K562 (cell line): Measurements from ENCODE around the gene TOMM6. TPM values are rescaled to one million over a fixed set of nuclear protein-coding genes. Genes with fewer than 3 reads are reported as not detected.

Source experiments
- ATAC-seq: fragments of 200-7000 bp; cut with Tn5 transposase; 3 replicates; pipeline ENCODE4 v1.9.1; 2020; ENCODE audit warnings: moderate library complexity
- BruUV-seq: library from RNA; stranded (reverse); fragments of 400-500 nt; replicated peaks from 2 replicates; lab custom pipeline; 2021; lab: Mats Ljungman, UMichigan
- CTCF ChIA-PET: fragments of 300-600 bp; formaldehyde crosslinking; extraction: SDS; loops from one replicate; lab custom pipeline; 2021; ENCODE audit warnings: low intra/inter-chr PET ratio; lab: Yijun Ruan, JAX
- POLR2A ChIA-PET: fragments of 300-600, 350-650 bp; sonication (Branson Sonifier 250); formaldehyde crosslinking; extraction: SDS; loops from one replicate; lab custom pipeline; 2021; ENCODE audit warnings: antibody characterized with exemption, inconsistent platforms; lab: Yijun Ruan, JAX
- DNase-seq, 4 experiments: peaks; one replicate each; pipeline versions ENCODE4 v3.0.0 to v3.0.0-alpha.2; 2011 to 2018; ENCODE audit warnings: low spot score in 3 of 4, mixed read lengths in 3 of 4; ENCODE audit errors: extremely low read depth in 1 of 4
- FAIRE-seq: peaks from 2 replicates; lab custom pipeline; 2011; peaks lifted over from hg19 to GRCh38; lab: Jason Lieb, UNC
- H2AFZ ChIP-seq: 2 replicates; pipeline ENCODE4 v1.6.0; 2011; ENCODE audit warnings: low read depth, low read length, control low read depth, inconsistent platforms
- H3K27ac ChIP-seq: fragments of 200-600 bp; 3 replicates; pipeline ENCODE4 v1.8.0; 2011; ENCODE audit warnings: low read depth, mild to moderate bottlenecking, control low read depth, inconsistent platforms, low read length, moderate library complexity, mixed read lengths; ENCODE audit errors: extremely low read depth
- H3K27me3 ChIP-seq, 2 experiments: fragments of 300-600 bp in 1 of 2; 2 replicates in 1 of 2; 3 replicates in 1 of 2; pipeline versions ENCODE4 v1.6.0 to v1.8.0; 2011; ENCODE audit warnings: inconsistent platforms in 2 of 2, low read length in 2 of 2, mild to moderate bottlenecking in 1 of 2, mixed read lengths in 1 of 2, moderate library complexity in 1 of 2; ENCODE audit not compliant: control insufficient read depth in 2 of 2, insufficient read depth in 2 of 2
- H3K36me3 ChIP-seq: fragments of 300-600 bp; 3 replicates; pipeline ENCODE4 v1.8.0; 2011; ENCODE audit warnings: mild to moderate bottlenecking, low read length, inconsistent platforms; ENCODE audit not compliant: control insufficient read depth, insufficient read depth
- H3K4me1 ChIP-seq, 2 experiments: fragments of 200-600 bp in 1 of 2; replicated peaks in 1 of 2; 2 replicates in 1 of 2; 3 replicates in 1 of 2; pipeline versions ENCODE4 v1.5.1 to v1.8.0; 2011; ENCODE audit warnings: inconsistent platforms in 2 of 2, low read length in 2 of 2, mild to moderate bottlenecking in 1 of 2, mixed read lengths in 1 of 2, moderate library complexity in 1 of 2; ENCODE audit not compliant: control insufficient read depth in 2 of 2, insufficient read depth in 2 of 2
- H3K4me2 ChIP-seq: 2 replicates; pipeline ENCODE4 v1.6.1; 2011; ENCODE audit warnings: low read length, control low read depth, inconsistent platforms, mixed read lengths; ENCODE audit not compliant: insufficient read depth
- H3K4me3 ChIP-seq: fragments of 200-600 bp; sonication (generic), shearing (Covaris generic); 2 replicates; pipeline ENCODE4 v1.5.1; 2016; ENCODE audit warnings: control low read depth, inconsistent platforms
- H3K79me2 ChIP-seq: fragments of 200-600 bp; 3 replicates; pipeline ENCODE4 v1.8.0; 2011; ENCODE audit warnings: low read length, inconsistent platforms; ENCODE audit not compliant: control insufficient read depth, insufficient read depth
- H3K9ac ChIP-seq, 2 experiments: 2 replicates each; pipeline versions ENCODE4 v1.6.0 to v1.6.1; 2011; ENCODE audit warnings: low read depth in 2 of 2, low read length in 2 of 2, control low read depth in 1 of 2, inconsistent platforms in 1 of 2, mild to moderate bottlenecking in 1 of 2, mixed read lengths in 1 of 2; ENCODE audit not compliant: insufficient read depth in 1 of 2
- H3K9me1 ChIP-seq: one replicate; pipeline ENCODE4 v1.6.0; 2011; ENCODE audit warnings: inconsistent platforms, mild to moderate bottlenecking, low read length, moderate library complexity; ENCODE audit not compliant: control insufficient read depth, insufficient read depth
- H3K9me3 ChIP-seq: replicated peaks from 2 replicates; pipeline ENCODE4 v1.5.1; 2011; ENCODE audit warnings: low read depth, low read length, inconsistent platforms; ENCODE audit not compliant: control insufficient read depth, insufficient read depth
- H4K20me1 ChIP-seq: replicated peaks from 2 replicates; pipeline ENCODE4 v1.6.1; 2011; ENCODE audit warnings: low read length, inconsistent platforms, mixed read lengths; ENCODE audit not compliant: control insufficient read depth, insufficient read depth
- HMG20B ChIP-seq: fragments of 250-450 bp; sonication (Bioruptor Pico); IDR thresholded peaks from 2 replicates; pipeline ENCODE4 v1.5.0; 2021; ENCODE audit warnings: mild to moderate bottlenecking
- HNRNPK ChIP-seq: fragments of 200-400 bp; formaldehyde crosslinking; IDR thresholded peaks from one replicate; pipeline ENCODE4 v1.6.1; 2018; ENCODE audit warnings: mild to moderate bottlenecking, low read depth, low read length; ENCODE audit not compliant: poor library complexity, severe bottlenecking
- KDM2B ChIP-seq: fragments of 250-450 bp; sonication (Bioruptor Pico); IDR thresholded peaks from 2 replicates; pipeline ENCODE4 v1.8.0; 2021; ENCODE audit warnings: mild to moderate bottlenecking, moderate library complexity
- POLR2A ChIP-seq: fragments of 450-650 bp; conservative IDR thresholded peaks from 2 replicates; pipeline ENCODE4 v1.6.1; 2016
- POLR2G ChIP-seq: fragments of 200-400 bp; formaldehyde crosslinking; IDR thresholded peaks from 2 replicates; pipeline ENCODE4 v1.6.1; 2017; ENCODE audit warnings: low read depth, mild to moderate bottlenecking, antibody characterized with exemption, low read length, moderate library complexity
- TCF7 ChIP-seq: sonication (generic); IDR thresholded peaks from 2 replicates; pipeline ENCODE4 v1.6.1; 2016; ENCODE audit warnings: antibody characterized with exemption, borderline replicate concordance
- ZFP30 ChIP-seq: fragments of 250-450 bp; sonication (Bioruptor Pico); IDR thresholded peaks from 2 replicates; pipeline ENCODE4 v1.8.0; 2022; ENCODE audit warnings: moderate library complexity, mild to moderate bottlenecking, inconsistent platforms, borderline replicate concordance
- ZFX ChIP-seq: sonication (generic); formaldehyde crosslinking; IDR thresholded peaks from 2 replicates; pipeline ENCODE4 v1.8.0; 2022; ENCODE audit warnings: mild to moderate bottlenecking, missing genetic modification reagents, moderate library complexity
- WGBS: fragments of 100-300 bp; shearing (Covaris generic); methylation state at CpG from one replicate; pipeline ENCODE4 v1.1.6; 2016; ENCODE audit warnings: low coverage, mixed read lengths; ENCODE audit not compliant: insufficient coverage; ENCODE audit errors: missing lambda C conversion rate; 5-methylcytosine and 5-hydroxymethylcytosine counted together
- in situ Hi-C: fragments of 300-500 bp; cut with MboI; formaldehyde crosslinking; loops from 4 replicates; pipeline ENCODE4 v1.15.0; 2018; ENCODE audit warnings: inconsistent platforms, mixed read lengths
- intact Hi-C: fragments of 100-400 bp; cut with micrococcal nuclease; formaldehyde crosslinking; loops from 2 replicates; pipeline ENCODE4 v1.14.2; 2022
- polyA plus RNA-seq, 8 experiments: library from polyadenylated mRNA; depleted of rRNA in 4 of 8; stranded (reverse) in 5 of 8; unstranded in 3 of 8; fragments of >200 nt; fragmentation: Nextera tagmentation in 2 of 8; fragmentation: Illumina TruSeq in 1 of 8; extraction: Ambion mirVana in 2 of 8; extraction: Trizol in 1 of 8; gene quantifications; 2 replicates each; pipeline versions ENCODE4 v1.2.1 to v1.2.3, GENCODE V29; 2011 to 2014; ENCODE audit warnings: inconsistent platforms in 1 of 8, missing spikeins in 1 of 8
- total RNA-seq, 7 experiments: library from RNA; depleted of rRNA in 6 of 7; stranded (reverse); fragments of >200 nt in 6 of 7; fragmentation: Illumina TruSeq in 2 of 7; extraction: Trizol in 2 of 7; gene quantifications; 2 replicates each; pipeline versions ENCODE4 v1.2.1 to v1.2.3, GENCODE V29; 2011 to 2021; ENCODE audit warnings: low replicate concordance in 1 of 7
- TF ChIP-seq, protein P1 (sequence below): fragments of 200-600 bp; sonication (generic); IDR thresholded peaks from one replicate; pipeline ENCODE4 v1.6.1; 2012; ENCODE audit warnings: mild to moderate bottlenecking, low read depth, low read length, inconsistent platforms

TOMM6 gene
- total and polyA plus RNA-seq, 9 of the 15 experiments (the other 6 are each of a cell fraction or from before 2014, with no cell fraction given): 380 to 2,097 (median 1,065) TPM

DNA sequence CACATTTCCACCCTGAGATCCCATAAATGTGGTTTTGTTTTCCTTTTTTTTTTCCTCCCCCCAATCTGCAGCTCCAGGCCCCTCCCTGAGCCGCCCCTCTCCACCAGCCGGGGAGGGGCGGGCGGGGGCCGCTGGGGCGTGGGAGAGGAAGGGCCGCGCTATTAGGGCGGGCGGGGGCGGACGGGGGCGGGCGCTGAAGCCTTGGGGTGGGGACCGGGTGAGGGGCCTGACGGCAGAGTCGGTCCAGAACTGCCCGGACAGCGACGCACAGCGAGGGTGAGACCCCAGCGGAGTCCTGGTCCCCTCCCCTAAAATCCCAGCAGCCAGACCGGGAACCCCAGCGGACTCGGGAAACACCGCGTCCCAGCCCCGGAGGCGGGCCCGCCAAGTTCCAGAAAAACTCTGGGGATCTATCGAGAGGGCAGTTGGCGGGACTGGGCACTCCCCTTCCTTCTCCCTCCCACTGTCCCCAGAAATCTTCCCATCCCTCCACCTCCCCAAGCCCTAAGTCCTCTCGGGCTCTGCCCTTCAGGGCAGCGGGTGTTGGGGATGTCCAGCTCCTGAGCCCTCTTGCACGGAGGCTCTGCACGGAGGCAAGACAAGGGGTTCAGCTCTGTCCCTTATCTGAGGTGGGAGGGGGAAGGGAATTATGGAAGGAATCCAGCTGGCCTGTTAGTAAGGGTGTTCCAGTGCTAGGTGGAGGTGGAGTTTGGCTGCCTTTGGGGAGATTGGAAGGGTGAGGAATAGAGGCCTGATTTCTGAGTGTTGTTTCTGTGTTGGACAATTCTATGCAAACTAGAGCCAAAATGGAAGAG lies 6.7 kb upstream of the TOMM6 start, which contains the start of gene PRICKLE4:
Gene PRICKLE4, plus strand, starts transcription at position 232 of the 815 bp plus-strand sequence. CDS start 2,692 bp downstream, outside the sequence.
- in situ Hi-C loops: loop anchor here (10.0 kb wide), 1 partner anchor 444 kb away; no protein-coding TSS in a partner anchor
- TF ChIP-seq KDM2B (CRISPR knock-in tag) (0 out of 2 replicates have a peak, but pooled peaks have one; percentile 47), POLR2A (no peak), TCF7 (no peak), HNRNPK (no peak), ZFX (CRISPR knock-in tag) (0 out of 2 replicates have a peak, but pooled peaks have one; percentile 34), HMG20B (CRISPR knock-in tag) (no peak), POLR2G (0 out of 2 replicates have a peak, but pooled peaks have one; percentile 38), ZFP30 (no peak)
- TF ChIP-seq, protein P1, sequence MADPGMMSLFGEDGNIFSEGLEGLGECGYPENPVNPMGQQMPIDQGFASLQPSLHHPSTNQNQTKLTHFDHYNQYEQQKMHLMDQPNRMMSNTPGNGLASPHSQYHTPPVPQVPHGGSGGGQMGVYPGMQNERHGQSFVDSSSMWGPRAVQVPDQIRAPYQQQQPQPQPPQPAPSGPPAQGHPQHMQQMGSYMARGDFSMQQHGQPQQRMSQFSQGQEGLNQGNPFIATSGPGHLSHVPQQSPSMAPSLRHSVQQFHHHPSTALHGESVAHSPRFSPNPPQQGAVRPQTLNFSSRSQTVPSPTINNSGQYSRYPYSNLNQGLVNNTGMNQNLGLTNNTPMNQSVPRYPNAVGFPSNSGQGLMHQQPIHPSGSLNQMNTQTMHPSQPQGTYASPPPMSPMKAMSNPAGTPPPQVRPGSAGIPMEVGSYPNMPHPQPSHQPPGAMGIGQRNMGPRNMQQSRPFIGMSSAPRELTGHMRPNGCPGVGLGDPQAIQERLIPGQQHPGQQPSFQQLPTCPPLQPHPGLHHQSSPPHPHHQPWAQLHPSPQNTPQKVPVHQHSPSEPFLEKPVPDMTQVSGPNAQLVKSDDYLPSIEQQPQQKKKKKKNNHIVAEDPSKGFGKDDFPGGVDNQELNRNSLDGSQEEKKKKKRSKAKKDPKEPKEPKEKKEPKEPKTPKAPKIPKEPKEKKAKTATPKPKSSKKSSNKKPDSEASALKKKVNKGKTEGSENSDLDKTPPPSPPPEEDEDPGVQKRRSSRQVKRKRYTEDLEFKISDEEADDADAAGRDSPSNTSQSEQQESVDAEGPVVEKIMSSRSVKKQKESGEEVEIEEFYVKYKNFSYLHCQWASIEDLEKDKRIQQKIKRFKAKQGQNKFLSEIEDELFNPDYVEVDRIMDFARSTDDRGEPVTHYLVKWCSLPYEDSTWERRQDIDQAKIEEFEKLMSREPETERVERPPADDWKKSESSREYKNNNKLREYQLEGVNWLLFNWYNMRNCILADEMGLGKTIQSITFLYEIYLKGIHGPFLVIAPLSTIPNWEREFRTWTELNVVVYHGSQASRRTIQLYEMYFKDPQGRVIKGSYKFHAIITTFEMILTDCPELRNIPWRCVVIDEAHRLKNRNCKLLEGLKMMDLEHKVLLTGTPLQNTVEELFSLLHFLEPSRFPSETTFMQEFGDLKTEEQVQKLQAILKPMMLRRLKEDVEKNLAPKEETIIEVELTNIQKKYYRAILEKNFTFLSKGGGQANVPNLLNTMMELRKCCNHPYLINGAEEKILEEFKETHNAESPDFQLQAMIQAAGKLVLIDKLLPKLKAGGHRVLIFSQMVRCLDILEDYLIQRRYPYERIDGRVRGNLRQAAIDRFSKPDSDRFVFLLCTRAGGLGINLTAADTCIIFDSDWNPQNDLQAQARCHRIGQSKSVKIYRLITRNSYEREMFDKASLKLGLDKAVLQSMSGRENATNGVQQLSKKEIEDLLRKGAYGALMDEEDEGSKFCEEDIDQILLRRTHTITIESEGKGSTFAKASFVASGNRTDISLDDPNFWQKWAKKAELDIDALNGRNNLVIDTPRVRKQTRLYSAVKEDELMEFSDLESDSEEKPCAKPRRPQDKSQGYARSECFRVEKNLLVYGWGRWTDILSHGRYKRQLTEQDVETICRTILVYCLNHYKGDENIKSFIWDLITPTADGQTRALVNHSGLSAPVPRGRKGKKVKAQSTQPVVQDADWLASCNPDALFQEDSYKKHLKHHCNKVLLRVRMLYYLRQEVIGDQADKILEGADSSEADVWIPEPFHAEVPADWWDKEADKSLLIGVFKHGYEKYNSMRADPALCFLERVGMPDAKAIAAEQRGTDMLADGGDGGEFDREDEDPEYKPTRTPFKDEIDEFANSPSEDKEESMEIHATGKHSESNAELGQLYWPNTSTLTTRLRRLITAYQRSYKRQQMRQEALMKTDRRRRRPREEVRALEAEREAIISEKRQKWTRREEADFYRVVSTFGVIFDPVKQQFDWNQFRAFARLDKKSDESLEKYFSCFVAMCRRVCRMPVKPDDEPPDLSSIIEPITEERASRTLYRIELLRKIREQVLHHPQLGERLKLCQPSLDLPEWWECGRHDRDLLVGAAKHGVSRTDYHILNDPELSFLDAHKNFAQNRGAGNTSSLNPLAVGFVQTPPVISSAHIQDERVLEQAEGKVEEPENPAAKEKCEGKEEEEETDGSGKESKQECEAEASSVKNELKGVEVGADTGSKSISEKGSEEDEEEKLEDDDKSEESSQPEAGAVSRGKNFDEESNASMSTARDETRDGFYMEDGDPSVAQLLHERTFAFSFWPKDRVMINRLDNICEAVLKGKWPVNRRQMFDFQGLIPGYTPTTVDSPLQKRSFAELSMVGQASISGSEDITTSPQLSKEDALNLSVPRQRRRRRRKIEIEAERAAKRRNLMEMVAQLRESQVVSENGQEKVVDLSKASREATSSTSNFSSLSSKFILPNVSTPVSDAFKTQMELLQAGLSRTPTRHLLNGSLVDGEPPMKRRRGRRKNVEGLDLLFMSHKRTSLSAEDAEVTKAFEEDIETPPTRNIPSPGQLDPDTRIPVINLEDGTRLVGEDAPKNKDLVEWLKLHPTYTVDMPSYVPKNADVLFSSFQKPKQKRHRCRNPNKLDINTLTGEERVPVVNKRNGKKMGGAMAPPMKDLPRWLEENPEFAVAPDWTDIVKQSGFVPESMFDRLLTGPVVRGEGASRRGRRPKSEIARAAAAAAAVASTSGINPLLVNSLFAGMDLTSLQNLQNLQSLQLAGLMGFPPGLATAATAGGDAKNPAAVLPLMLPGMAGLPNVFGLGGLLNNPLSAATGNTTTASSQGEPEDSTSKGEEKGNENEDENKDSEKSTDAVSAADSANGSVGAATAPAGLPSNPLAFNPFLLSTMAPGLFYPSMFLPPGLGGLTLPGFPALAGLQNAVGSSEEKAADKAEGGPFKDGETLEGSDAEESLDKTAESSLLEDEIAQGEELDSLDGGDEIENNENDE: no peak

More for the DNA sequence above, 6.7 kb upstream of the TOMM6 start, which contains the start of gene PRICKLE4:
- Histone ChIP-seq H2AFZ (peak within 1 kb of the TSS; percentile 90), H3K36me3 (0 out of 3 replicates have a peak, but pooled peaks cover 3% of the 10 kb centered on the region), H3K9me3 (no peaks in the 10 kb centered on the region), H3K4me1 (peaks cover 25 to 31% of the 10 kb centered on the region in 2 experiments), H3K4me3 (peak within 1 kb of the TSS; percentile 69), H4K20me1 (no peaks in the 10 kb centered on the region; the same call in 1 of the 2 replicates), H3K9me1 (no peaks in the 10 kb centered on the region), H3K9ac (peak within 1 kb of the TSS; percentile 67 to 91), H3K27ac (peak within 1 kb of the TSS; percentile 51; the same call in 2 of the 3 replicates), H3K79me2 (peaks cover 6% of the 10 kb centered on the region; the same call in 1 of the 3 replicates), H3K27me3 (no peaks in the 10 kb centered on the region), H3K4me2 (peak within 1 kb of the TSS; percentile 92)
- 0% methylated on average over 10 of the region's 36 CpGs for WGBS
- ChIA-PET CTCF (interaction anchor here (0.7 to 4.3 kb wide), 9 partner anchors 45 to 538 kb away, joined by 3 to 50 read pairs (median 4); partner anchors contain the start of gene TFEB), POLR2A (interaction anchor here (0.6 to 1.0 kb wide), 3 partner anchors 155 to 262 kb away, joined by 3 to 5 read pairs (median 3); no protein-coding TSS in a partner anchor)
- BruUV-seq: no TSS peak
- ATAC-seq: peak; percentile 65
- peak; percentile 86 for FAIRE-seq
- intact Hi-C loops: loop anchor here (1.0 to 5.0 kb wide), 4 partner anchors 264 to 1097 kb away; partner anchors contain the start of genes MRPS10 and RPL7L1
- peak; percentile 76 to 84 (median 80) for DNase-seq
